Measurements from ENCODE around the gene NAT8L.

NAT8L gene

GRCh38 chr4:2036327-2036726 is 22.8 kb upstream of the NAT8L start:
- DNase-seq (ENCODE audit: low read depth), result no peak
- TF ChIP-seq CTCF (conservative IDR thresholded peaks at IDR 0.05; ENCODE audit: low read length), result no peak
- H3K4me3 ChIP-seq (ENCODE audit: low read length), result no peak overlapping the region

GRCh38 chr4:2036866-2037265 is 22.3 kb upstream of the NAT8L start:
- TF ChIP-seq CTCF (conservative IDR thresholded peaks at IDR 0.05; ENCODE audit: low read length), result no peak
- no peak overlapping the region for H3K4me3 ChIP-seq (ENCODE audit: low read length)
- DNase-seq (ENCODE audit: low read depth), result no peak

- peak overlapping the region; percentile 73; the same call in 1 of the 2 replicates for H3K4me3 ChIP-seq (ENCODE audit: low read length)
- DNase-seq (ENCODE audit: low read depth), result no peak
- no peak for TF ChIP-seq CTCF (conservative IDR thresholded peaks at IDR 0.05; ENCODE audit: low read length)
These were observed 18.5 kb upstream of the NAT8L start for GRCh38 chr4:2040391-2041238.

- TF ChIP-seq CTCF (conservative IDR thresholded peaks at IDR 0.05; ENCODE audit: low read length), result no peak
- DNase-seq (ENCODE audit: low read depth), result peak; percentile 56
- peak overlapping the region; percentile 73 for H3K4me3 ChIP-seq (ENCODE audit: low read length)
These were observed 17.6 kb upstream of the NAT8L start for GRCh38 chr4:2041239-2042130.

- no peak for DNase-seq (ENCODE audit: low read depth)
These were observed 16.8 kb upstream of the NAT8L start for GRCh38 chr4:2042204-2042946.

More at GRCh38 chr4:2042204-2042946, 16.8 kb upstream of the NAT8L start:
- TF ChIP-seq CTCF (conservative IDR thresholded peaks at IDR 0.05; ENCODE audit: low read length), result no peak
- peak overlapping the region; percentile 73 for H3K4me3 ChIP-seq (ENCODE audit: low read length)
